Activated CD4-positive, alpha-beta memory T cell treated with anti-CD3 and anti-CD28 coated beads, Interleukin-2, amount 10 ng/mL, durations not matched to agents 7 days and 5 days (primary cell): ENCODE data around the gene TIMP2. TPM values are rescaled to one million over a fixed set of nuclear protein-coding genes. Genes with fewer than 3 reads are reported as not detected.
"Not testable (repeated sequence)": the region's sequence is repeated elsewhere in the genome, so short reads cannot be mapped to it uniquely, and the experiment has no call there.

Experiments used
- CTCF ChIA-PET: fragments of 350-600 bp; sonication (Branson Sonifier 250); formaldehyde crosslinking; loops from one replicate; lab custom pipeline; 2021; ENCODE audit warnings: antibody characterized with exemption, inconsistent platforms; lab: Charles Lee
- POLR2A ChIA-PET: fragments of 350-600 bp; sonication (Branson Sonifier 250); formaldehyde crosslinking; loops from one replicate; lab custom pipeline; 2021; ENCODE audit warnings: antibody characterized with exemption; lab: Charles Lee
- DNase-seq: peaks from one replicate; pipeline ENCODE4 v3.0.0-alpha.2; 2020
- H3K27ac Mint-ChIP-seq: one replicate; pipeline ENCODE4 v1.8.0; 2021; ENCODE audit warnings: mild to moderate bottlenecking, mixed read lengths
- H3K27me3 Mint-ChIP-seq: one replicate; pipeline ENCODE4 v1.8.0; 2021; ENCODE audit warnings: mixed read lengths
- H3K36me3 Mint-ChIP-seq: one replicate; pipeline ENCODE4 v1.8.0; 2021; ENCODE audit warnings: low read depth, mixed read lengths
- H3K4me1 Mint-ChIP-seq: one replicate; pipeline ENCODE4 v1.8.0; 2021; ENCODE audit warnings: mixed read lengths
- H3K4me3 Mint-ChIP-seq: one replicate; pipeline ENCODE4 v1.8.0; 2021; ENCODE audit warnings: mild to moderate bottlenecking, mixed read lengths
- H3K9me3 Mint-ChIP-seq: one replicate; pipeline ENCODE4 v1.8.0; 2021; ENCODE audit warnings: mixed read lengths
- total RNA-seq, 2 experiments: library from RNA; stranded (reverse); gene quantifications; one replicate each; pipeline ENCODE4 v1.2.3, GENCODE V29; 2021

Gene TIMP2
- total RNA-seq, 2 experiments from 2014 or later = 3.3 TPM

DNA sequence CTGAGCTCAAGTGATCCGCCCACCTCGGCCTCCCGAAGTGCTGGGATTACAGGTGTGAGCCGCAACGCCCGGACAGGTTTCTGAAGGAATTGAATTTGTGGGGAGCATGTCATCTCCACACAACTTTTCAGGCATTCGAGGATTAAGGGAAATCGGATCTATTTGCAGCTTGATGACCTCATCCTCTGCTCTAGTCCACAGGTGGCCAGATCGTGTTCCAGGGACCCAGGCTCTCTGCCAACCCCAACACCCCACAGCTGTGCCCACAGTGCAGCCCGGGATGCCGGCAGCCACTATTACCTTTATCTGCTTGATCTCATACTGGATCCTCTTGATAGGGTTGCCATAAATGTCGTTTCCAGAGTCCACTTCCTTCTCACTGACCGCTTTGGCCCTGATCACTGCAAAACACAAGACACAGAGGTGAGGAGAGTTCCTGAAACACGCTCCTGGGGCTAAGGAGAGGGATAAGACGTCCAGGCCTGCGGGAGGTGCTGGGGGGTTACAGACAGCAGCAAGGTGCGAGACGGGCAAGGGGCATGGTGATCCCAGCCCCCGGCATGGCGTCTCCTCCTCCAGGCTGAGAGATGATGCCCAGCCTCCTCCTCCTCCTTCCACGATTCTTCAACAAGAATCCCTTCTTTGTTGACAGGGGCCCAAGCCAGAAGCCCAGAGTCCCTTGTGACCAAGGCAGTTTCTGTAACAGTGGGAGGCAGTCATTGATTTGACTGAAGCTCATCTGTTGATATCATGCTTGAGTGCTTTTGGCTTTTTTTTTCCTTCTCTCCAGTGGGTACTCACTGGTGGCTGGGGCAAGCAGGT lies 51.5 kb downstream of the TIMP2 start:
- Mint-ChIP-seq H3K4me1 (peaks cover 4% of the 10 kb centered on the region), H3K27me3 (peaks cover 16% of the 10 kb centered on the region), H3K4me3 (no peak overlapping the region), H3K27ac (no peak overlapping the region), H3K9me3 (no peaks in the 10 kb centered on the region), H3K36me3 (no peaks in the 10 kb centered on the region)
- POLR2A ChIA-PET = interaction anchor here (0.6 to 0.7 kb wide), 3 partner anchors 94 to 199 kb away, joined by 3 read pairs; no protein-coding TSS in a partner anchor
- CTCF ChIA-PET = interaction anchor here (1.1 kb wide), 1 partner anchor 8 kb away, joined by 4 read pairs; no protein-coding TSS in a partner anchor
- no peak for DNase-seq

DNA sequence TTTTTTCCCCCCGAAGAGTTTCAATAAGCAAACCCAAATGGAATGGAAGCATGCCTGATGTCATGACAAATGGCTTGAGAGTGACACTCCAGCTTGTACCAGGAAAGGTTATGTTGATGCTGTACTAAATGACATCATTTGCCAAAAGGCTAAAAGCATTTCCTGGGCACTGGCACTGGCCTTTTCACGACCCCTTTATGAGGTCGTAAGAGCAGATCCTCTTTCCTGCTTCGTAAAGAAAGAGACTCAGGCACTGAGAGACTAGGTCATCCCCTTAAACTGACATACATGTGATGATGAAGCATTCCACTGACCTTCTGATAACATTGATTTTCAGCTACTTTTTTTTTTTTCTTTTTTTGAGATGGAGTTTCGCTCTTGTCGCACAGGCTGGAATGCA lies 52.7 kb downstream of the TIMP2 start:
- Mint-ChIP-seq H3K9me3 (no peaks in the 10 kb centered on the region), H3K27ac (no peak overlapping the region), H3K4me3 (no peak overlapping the region), H3K36me3 (no peaks in the 10 kb centered on the region), H3K27me3 (peaks cover 13% of the 10 kb centered on the region), H3K4me1 (no peaks in the 10 kb centered on the region)
- ChIA-PET POLR2A (no interaction called here), CTCF (no interaction called here)
- no peak for DNase-seq

DNA sequence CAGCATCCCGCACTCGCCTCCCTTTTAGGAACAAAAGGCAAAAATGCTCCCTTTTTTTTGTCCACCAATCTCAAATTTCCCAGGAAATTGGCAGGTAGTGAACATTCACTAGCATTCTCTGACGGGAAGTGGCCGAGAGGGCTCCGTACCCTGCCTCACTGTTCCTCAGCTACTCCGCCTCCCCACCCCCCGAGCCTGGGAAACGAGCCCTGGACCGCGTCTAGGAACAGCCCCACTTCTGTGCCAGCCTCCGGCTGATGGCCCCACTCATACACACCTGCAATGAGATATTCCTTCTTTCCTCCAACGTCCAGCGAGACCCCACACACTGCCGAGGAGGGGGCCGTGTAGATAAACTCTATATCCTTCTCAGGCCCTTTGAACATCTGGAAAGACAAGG lies 54.6 kb downstream of the TIMP2 start:
- POLR2A ChIA-PET = no interaction called here

DNA sequence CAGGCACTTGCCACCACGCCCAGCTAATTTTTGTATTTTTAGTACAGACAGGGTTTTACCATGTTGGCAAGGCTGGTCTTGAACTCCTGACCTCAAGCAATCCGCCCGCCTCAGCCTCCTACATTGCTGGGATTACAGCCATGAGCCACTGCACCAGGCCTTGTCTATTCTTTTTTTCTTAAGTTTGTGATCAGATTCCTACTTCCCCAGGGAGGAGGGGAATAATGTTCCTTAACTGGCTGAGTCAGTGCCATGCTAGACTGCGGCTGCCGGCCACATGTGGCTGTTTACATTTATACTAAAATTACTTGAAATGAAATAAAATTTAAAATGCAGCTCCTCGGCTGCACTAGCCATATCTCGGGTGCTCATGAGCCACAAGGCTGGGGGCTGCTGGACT lies 56.8 kb downstream of the TIMP2 start:
- ChIA-PET CTCF (interaction anchor here (5.4 kb wide), 1 partner anchor 103 kb away, joined by 42 read pairs; no protein-coding TSS in a partner anchor), POLR2A (no interaction called here)
- no peak for DNase-seq
- no peaks in the 10 kb centered on the region for H3K9me3 Mint-ChIP-seq
- H3K4me1 Mint-ChIP-seq = peaks cover 3% of the 10 kb centered on the region
- peaks cover 11% of the 10 kb centered on the region for H3K27me3 Mint-ChIP-seq
- no peaks in the 10 kb centered on the region for H3K36me3 Mint-ChIP-seq
- no peak overlapping the region for H3K4me3 Mint-ChIP-seq
- no peak overlapping the region for H3K27ac Mint-ChIP-seq

More for the DNA sequence above, 54.6 kb downstream of the TIMP2 start:
- H3K9me3 Mint-ChIP-seq = no peaks in the 10 kb centered on the region
- peaks cover 2% of the 10 kb centered on the region for H3K4me1 Mint-ChIP-seq
- CTCF ChIA-PET = no interaction called here
- H3K36me3 Mint-ChIP-seq = no peaks in the 10 kb centered on the region
- H3K27ac Mint-ChIP-seq = no peak overlapping the region
- no peak for DNase-seq
- no peak overlapping the region for H3K4me3 Mint-ChIP-seq
- H3K27me3 Mint-ChIP-seq = peaks cover 9% of the 10 kb centered on the region

DNA sequence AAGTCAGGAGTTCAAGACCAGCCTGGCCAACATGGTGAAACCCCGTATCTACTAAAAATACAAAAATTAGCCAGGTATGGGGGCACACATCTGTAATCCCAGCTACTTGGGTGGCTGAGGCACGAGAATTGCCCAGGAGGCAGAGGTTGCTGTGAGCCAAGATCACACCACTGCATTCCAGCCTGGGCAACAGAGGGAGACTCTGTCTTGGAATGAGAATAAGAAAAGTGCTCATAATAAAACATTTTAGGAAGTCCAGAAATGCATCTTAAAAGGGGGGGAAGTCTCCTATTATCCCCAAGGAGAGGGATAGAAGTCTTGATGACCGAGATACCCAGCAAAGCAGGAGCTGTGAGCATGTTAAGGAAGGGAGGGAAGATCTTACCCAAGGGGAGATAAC lies 58.1 kb downstream of the TIMP2 start:
- CTCF ChIA-PET = interaction anchor here (0.6 to 5.4 kb wide), 6 partner anchors 10 to 929 kb away, joined by 3 to 42 read pairs (median 7); no protein-coding TSS in a partner anchor
- H3K27me3 Mint-ChIP-seq = peaks cover 15% of the 10 kb centered on the region
- H3K9me3 Mint-ChIP-seq, POLR2A ChIA-PET, H3K27ac Mint-ChIP-seq, H3K4me1 Mint-ChIP-seq, DNase-seq, H3K36me3 Mint-ChIP-seq, H3K4me3 Mint-ChIP-seq: not testable (repeated sequence)

DNA sequence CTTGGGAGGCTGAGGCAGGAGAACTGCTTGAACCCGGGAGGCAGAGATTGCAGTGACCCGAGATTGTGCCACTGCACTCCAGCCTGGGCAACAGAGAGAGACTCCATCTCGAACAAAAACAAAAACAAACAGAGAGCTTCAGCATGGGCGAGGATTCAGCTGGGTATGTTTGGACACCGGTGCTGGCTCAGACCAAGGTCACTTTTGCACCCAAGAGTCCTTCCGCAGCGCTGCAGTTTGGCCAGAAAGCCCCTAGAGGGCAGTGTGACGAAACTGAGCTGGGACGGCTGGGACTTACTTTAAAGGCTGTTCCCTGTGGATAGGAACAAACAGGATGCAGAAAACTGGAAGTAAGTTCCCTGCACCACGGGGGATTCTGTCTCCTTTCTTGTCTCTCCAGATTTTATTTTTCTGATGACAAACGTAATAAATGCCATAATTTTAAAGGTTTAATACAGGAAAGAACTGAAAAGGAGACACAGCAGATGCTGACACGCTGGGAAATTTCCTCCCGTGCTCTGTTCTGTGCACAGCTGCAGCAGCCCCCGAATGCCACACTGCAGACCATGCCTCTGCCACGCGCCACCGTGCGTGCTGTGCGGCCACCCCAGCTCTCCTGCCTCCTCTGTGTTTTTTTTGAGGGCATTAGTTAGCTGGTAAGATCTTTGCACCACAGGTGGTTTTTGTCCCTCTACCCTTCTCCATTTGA lies 59.4 kb downstream of the TIMP2 start:
- DNase-seq = peak; percentile 70
- H3K4me1 Mint-ChIP-seq = peaks cover 3% of the 10 kb centered on the region
- H3K27ac Mint-ChIP-seq = no peak overlapping the region
- ChIA-PET CTCF (interaction anchor here (0.6 to 5.4 kb wide), 23 partner anchors 8 to 130 kb away, joined by 3 to 42 read pairs (median 4); partner anchors contain the start of genes CEP295NL and LGALS3BP), POLR2A (interaction anchor here (0.9 to 1.3 kb wide), 3 partner anchors 23 to 144 kb away, joined by 3 to 6 read pairs (median 3); partner anchors contain the start of gene CANT1)
- H3K36me3 Mint-ChIP-seq = no peaks in the 10 kb centered on the region
- no peak overlapping the region for H3K4me3 Mint-ChIP-seq
- H3K9me3 Mint-ChIP-seq = no peaks in the 10 kb centered on the region
- peaks cover 15% of the 10 kb centered on the region for H3K27me3 Mint-ChIP-seq

DNA sequence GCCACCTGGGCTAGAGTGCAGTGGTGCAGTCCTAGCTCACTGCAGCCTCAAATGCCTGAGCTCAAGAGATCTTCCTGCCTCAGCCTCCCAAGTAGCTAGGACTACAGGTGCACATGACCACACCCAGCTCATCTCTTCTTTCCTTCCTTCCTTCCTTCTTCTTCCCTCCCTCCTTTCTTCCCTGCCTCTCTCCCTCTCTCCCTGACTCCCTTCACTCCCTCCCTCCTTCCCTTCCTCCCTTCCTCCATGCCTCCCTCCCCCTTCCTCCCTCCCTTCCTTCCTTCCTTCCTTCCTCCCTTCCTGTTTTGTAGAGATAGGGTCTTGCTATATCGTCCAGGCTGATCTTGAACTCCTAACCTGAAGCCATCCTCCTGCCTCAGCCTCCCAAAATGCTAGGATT lies 61.1 kb downstream of the TIMP2 start:
- Mint-ChIP-seq H3K27me3 (peaks cover 15% of the 10 kb centered on the region), H3K9me3 (no peaks in the 10 kb centered on the region), H3K27ac (no peak overlapping the region), H3K4me1 (peaks cover 3% of the 10 kb centered on the region), H3K4me3 (no peak overlapping the region), H3K36me3 (no peaks in the 10 kb centered on the region)
- POLR2A ChIA-PET = no interaction called here
- DNase-seq = no peak
- CTCF ChIA-PET = interaction anchor here (0.6 to 5.4 kb wide), 2 partner anchors 107 to 132 kb away, joined by 3 to 42 read pairs; no protein-coding TSS in a partner anchor

DNA sequence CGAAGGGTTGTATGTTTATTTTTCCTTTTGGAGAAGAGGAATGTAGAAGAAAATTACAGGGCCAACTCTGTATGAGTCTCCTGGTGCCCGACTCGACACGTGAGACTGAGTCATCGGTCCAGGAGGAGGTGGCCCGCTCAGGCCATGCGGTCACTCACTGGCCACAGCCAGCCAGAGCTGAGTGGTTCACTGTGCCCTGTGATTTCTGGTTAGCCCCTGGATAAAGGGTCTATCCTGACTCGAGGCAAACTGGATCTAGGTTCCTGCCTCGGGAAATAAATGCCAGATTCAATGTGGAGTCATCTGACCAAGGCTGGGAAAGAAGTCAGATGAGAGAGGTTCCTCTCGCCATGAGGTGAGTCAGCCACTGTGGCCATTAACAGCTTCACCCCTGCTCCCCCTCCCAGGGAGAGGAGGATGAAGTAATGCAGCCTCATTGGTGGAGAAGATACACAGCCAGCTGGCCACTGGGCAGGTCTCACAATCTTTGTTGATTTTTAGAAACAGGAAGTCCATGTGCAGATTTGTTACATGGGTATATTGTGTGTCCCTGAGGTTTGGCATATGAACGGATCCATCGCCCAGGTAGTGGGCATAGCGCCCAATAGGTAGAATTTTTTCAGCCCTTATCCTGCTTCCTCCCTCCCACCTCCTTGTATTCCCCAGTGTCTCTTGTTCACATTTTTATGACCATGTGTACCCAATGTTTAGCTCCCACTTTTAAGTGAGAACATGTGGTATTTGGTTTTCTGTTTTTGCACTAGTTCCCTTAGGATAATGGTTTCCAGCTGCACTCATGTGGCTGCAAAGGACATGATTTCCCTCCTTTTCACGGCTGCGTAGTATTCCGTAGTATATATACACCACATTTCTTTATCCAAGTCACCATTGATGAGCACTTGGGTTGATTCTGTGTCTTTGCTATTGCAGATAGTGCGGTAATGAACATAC lies 62.8 kb downstream of the TIMP2 start:
- ChIA-PET CTCF (no interaction called here), POLR2A (no interaction called here)
- Mint-ChIP-seq H3K4me3 (no peak overlapping the region), H3K27ac (no peak overlapping the region), H3K9me3 (no peaks in the 10 kb centered on the region), H3K4me1 (peaks cover 3% of the 10 kb centered on the region), H3K27me3 (peaks cover 15% of the 10 kb centered on the region), H3K36me3 (no peaks in the 10 kb centered on the region)
- DNase-seq = no peak

DNA sequence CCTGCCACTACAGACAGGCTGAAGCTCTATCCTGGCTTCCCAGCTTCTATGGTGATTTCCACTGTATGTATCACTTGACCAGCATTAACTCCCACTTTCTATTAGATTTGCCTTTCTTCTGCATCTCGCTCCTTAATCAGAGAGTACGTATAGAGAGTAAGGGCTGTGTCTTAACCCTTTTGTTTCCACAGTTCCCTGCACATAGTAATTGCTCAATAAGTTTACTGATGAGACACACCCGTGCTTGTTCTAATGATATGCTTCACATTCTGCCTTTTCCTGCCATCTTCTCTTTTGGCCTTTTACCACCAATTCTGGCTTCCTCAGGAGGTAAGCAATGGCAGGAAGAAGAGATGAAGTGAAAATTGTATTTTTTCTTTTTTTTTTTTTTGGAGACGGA lies 64.0 kb downstream of the TIMP2 start:
- Mint-ChIP-seq H3K9me3 (no peaks in the 10 kb centered on the region), H3K4me1 (peaks cover 3% of the 10 kb centered on the region), H3K4me3 (no peak overlapping the region), H3K27me3 (peaks cover 12% of the 10 kb centered on the region), H3K36me3 (no peaks in the 10 kb centered on the region), H3K27ac (no peak overlapping the region)
- no peak for DNase-seq
- CTCF ChIA-PET = interaction anchor here (0.6 kb wide), 1 partner anchor 105 kb away, joined by 3 read pairs; no protein-coding TSS in a partner anchor
- POLR2A ChIA-PET = no interaction called here

DNA sequence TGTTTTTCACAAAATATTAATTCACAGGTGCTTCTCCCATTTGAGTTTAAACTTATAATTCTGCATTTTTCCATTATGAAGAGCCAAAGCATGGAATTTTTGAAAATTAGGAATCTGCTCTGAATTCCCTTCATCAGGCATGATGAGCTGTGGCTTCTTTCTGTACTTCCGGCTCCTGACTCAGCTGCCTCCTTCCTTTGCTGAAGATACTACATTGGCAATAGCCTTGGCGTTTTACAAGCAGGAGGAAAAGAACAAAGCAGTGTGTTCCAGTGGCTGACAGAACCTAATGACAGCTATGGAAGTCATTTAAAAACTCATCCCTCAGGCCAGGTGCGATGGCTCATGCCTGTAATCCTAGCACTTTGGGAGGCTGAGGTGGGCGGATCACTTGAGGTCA lies 66.1 kb downstream of the TIMP2 start:
- Mint-ChIP-seq H3K9me3 (no peaks in the 10 kb centered on the region), H3K27ac (no peak overlapping the region), H3K4me3 (no peak overlapping the region), H3K27me3 (peaks cover 10% of the 10 kb centered on the region), H3K4me1 (no peaks in the 10 kb centered on the region), H3K36me3 (no peaks in the 10 kb centered on the region)
- POLR2A ChIA-PET = no interaction called here
- CTCF ChIA-PET = interaction anchor here (1.1 kb wide), 1 partner anchor 16 kb away, joined by 4 read pairs; no protein-coding TSS in a partner anchor
- no peak for DNase-seq

DNA sequence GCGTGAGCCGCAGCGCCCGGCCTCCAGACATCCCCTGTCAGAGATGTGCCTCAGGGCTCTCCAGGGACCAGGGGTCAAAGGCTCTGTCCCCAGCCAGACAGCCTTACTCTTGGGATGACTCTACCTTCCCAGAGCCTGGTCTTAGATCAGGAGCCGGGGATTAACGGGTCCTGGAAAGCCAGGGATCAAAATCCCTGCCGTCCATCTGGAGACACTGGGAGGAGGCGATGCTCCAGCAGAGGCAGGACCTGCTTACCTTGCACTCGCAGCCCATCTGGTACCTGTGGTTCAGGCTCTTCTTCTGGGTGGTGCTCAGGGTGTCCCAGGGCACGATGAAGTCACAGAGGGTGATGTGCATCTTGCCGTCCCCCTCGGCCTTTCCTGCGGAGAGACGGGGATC lies 67.9 kb downstream of the TIMP2 start:
- Mint-ChIP-seq H3K9me3 (no peaks in the 10 kb centered on the region), H3K4me1 (no peaks in the 10 kb centered on the region), H3K36me3 (no peaks in the 10 kb centered on the region), H3K27me3 (peaks cover 4% of the 10 kb centered on the region), H3K27ac (no peak overlapping the region), H3K4me3 (no peak overlapping the region)
- CTCF ChIA-PET = interaction anchor here (3.0 kb wide), 1 partner anchor 9 kb away, joined by 8 read pairs; no protein-coding TSS in a partner anchor
- POLR2A ChIA-PET = no interaction called here
- no peak for DNase-seq

DNA sequence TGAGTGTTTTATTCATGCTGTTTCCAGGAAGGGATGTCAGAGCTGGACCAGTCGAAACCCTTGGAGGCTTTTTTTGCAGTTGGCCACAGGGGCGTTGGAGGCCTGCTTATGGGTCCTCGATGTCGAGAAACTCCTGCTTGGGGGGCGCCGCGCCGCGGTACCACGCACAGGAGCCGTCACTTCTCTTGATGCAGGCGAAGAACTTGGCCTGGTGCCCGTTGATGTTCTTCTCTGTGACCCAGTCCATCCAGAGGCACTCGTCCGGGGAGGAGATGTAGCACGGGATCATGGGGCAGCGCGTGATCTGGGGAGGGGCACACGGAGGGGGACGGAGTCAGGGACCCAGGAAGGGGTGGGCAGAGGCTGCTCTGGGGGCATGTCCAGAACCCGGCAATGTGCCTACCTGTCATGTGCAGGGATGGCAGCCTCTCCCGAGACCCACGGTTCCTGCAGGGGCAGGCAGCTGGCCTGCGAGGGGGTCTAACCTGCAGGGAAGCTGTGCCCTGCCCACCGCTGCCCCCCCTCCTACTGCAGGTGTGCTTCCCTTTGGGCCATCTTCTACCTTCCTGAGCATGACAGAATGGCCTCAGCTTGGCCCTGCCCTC lies 69.5 kb downstream of the TIMP2 start:
- H3K36me3 Mint-ChIP-seq = no peaks in the 10 kb centered on the region
- no peaks in the 10 kb centered on the region for H3K9me3 Mint-ChIP-seq
- ChIA-PET CTCF (interaction anchor here (0.6 to 4.6 kb wide), 3 partner anchors 10 to 11 kb away, joined by 3 to 22 read pairs (median 8); no protein-coding TSS in a partner anchor), POLR2A (no interaction called here)
- no peaks in the 10 kb centered on the region for H3K4me1 Mint-ChIP-seq
- H3K27ac Mint-ChIP-seq = no peak overlapping the region
- H3K4me3 Mint-ChIP-seq = no peak overlapping the region
- no peak for DNase-seq
- H3K27me3 Mint-ChIP-seq = peaks cover 3% of the 10 kb centered on the region
